ENCODE results near the gene SKA2.

Gene SKA2

GRCh38 chr17:59084154-59084553 lies 70.8 kb downstream of the SKA2 start:
- no peak overlapping the region for H2AFZ ChIP-seq (ENCODE audit: low read depth)
- H3K4me1 ChIP-seq (ENCODE audit: low read depth, poor library complexity, severe bottlenecking) = peaks cover 12% of the 10 kb centered on the region

GRCh38 chr17:59074494-59074893 lies 80.5 kb downstream of the SKA2 start:
- Histone ChIP-seq H3K27me3 (ENCODE audit: insufficient read depth, low read depth) (no peaks in the 10 kb centered on the region), H3K4me2 (no peak overlapping the region), H3K4me1 (ENCODE audit: low read depth, poor library complexity, severe bottlenecking) (no peaks in the 10 kb centered on the region), H4K20me1 (ENCODE audit: insufficient read depth) (no peaks in the 10 kb centered on the region), H2AFZ (ENCODE audit: low read depth) (no peak overlapping the region), H3K36me3 (ENCODE audit: insufficient read depth) (peaks cover 8% of the 10 kb centered on the region; the same call in 1 of the 2 replicates), H3K27ac (no peak overlapping the region), H3K4me3 (IDR thresholded peaks at IDR 0.05; ENCODE audit: insufficient read depth, low read depth, low read length) (no peak overlapping the region), H3K79me2 (ENCODE audit: insufficient read depth, low read depth) (no peaks in the 10 kb centered on the region), H3K9ac (no peak overlapping the region)
- TF ChIP-seq CTCF (conservative IDR thresholded peaks at IDR 0.05; ENCODE audit: low read depth, low read length) = no peak

More at GRCh38 chr17:59084154-59084553, 70.8 kb downstream of the SKA2 start:
- Histone ChIP-seq H3K27me3 (ENCODE audit: insufficient read depth, low read depth) (no peaks in the 10 kb centered on the region), H3K36me3 (ENCODE audit: insufficient read depth) (peaks cover 2% of the 10 kb centered on the region; the same call in 1 of the 2 replicates), H3K9ac (no peak overlapping the region), H4K20me1 (ENCODE audit: insufficient read depth) (no peaks in the 10 kb centered on the region), H3K27ac (no peak overlapping the region), H3K4me3 (IDR thresholded peaks at IDR 0.05; ENCODE audit: insufficient read depth, low read depth, low read length) (no peak overlapping the region), H3K4me2 (no peak overlapping the region), H3K79me2 (ENCODE audit: insufficient read depth, low read depth) (no peaks in the 10 kb centered on the region)
- TF ChIP-seq CTCF (conservative IDR thresholded peaks at IDR 0.05; ENCODE audit: low read depth, low read length) = no peak

- TF ChIP-seq CTCF (conservative IDR thresholded peaks at IDR 0.05; ENCODE audit: low read depth, low read length) = no peak
- Histone ChIP-seq H3K36me3 (ENCODE audit: insufficient read depth) (peaks cover 5% of the 10 kb centered on the region; the same call in 1 of the 2 replicates), H4K20me1 (ENCODE audit: insufficient read depth) (no peaks in the 10 kb centered on the region), H3K4me2 (no peak overlapping the region), H3K4me3 (IDR thresholded peaks at IDR 0.05; ENCODE audit: insufficient read depth, low read depth, low read length) (no peak overlapping the region), H2AFZ (ENCODE audit: low read depth) (no peak overlapping the region), H3K9ac (no peak overlapping the region), H3K4me1 (ENCODE audit: low read depth, poor library complexity, severe bottlenecking) (no peaks in the 10 kb centered on the region), H3K27ac (no peak overlapping the region), H3K27me3 (ENCODE audit: insufficient read depth, low read depth) (no peaks in the 10 kb centered on the region), H3K79me2 (ENCODE audit: insufficient read depth, low read depth) (no peaks in the 10 kb centered on the region)
These were observed 81.0 kb downstream of the SKA2 start for GRCh38 chr17:59073972-59074371.

- Histone ChIP-seq H3K79me2 (ENCODE audit: insufficient read depth, low read depth) (no peaks in the 10 kb centered on the region), H3K36me3 (ENCODE audit: insufficient read depth) (no peaks in the 10 kb centered on the region), H3K9ac (no peak overlapping the region), H3K4me1 (ENCODE audit: low read depth, poor library complexity, severe bottlenecking) (no peaks in the 10 kb centered on the region), H3K4me3 (IDR thresholded peaks at IDR 0.05; ENCODE audit: insufficient read depth, low read depth, low read length) (no peak overlapping the region), H2AFZ (ENCODE audit: low read depth) (no peak overlapping the region), H3K4me2 (no peak overlapping the region), H3K27ac (no peak overlapping the region), H3K27me3 (ENCODE audit: insufficient read depth, low read depth) (no peaks in the 10 kb centered on the region), H4K20me1 (ENCODE audit: insufficient read depth) (no peaks in the 10 kb centered on the region)
- TF ChIP-seq CTCF (conservative IDR thresholded peaks at IDR 0.05; ENCODE audit: low read depth, low read length) = no peak
These were observed 85.1 kb downstream of the SKA2 start for GRCh38 chr17:59069856-59070255.

Measured in KMS-11 (cell line).